HG03521 (cell line): ENCODE data around the gene KXD1.
"Not testable (repeated sequence)": the region's sequence is repeated elsewhere in the genome, so short reads cannot be mapped to it uniquely, and the experiment has no call there.

Source experiments
- ATAC-seq: cut with Tn5 transposase; IDR thresholded peaks from one replicate; pipeline ENCODE4 v1.9.1; 2021; ENCODE audit warnings: mild to moderate bottlenecking, moderate library complexity; ENCODE audit not compliant: unreplicated experiment

Gene KXD1

GRCh38 chr19:18533058-18533457, 24.6 kb upstream of the KXD1 start:
- ATAC-seq = no peak

GRCh38 chr19:18536475-18536874, 21.2 kb upstream of the KXD1 start:
- ATAC-seq = no peak

GRCh38 chr19:18537431-18537830, 20.2 kb upstream of the KXD1 start:
- no peak for ATAC-seq

- ATAC-seq = no peak
Observed at GRCh38 chr19:18538115-18538514, 19.6 kb upstream of the KXD1 start.

- ATAC-seq = no peak
Observed at GRCh38 chr19:18539372-18539771, 18.3 kb upstream of the KXD1 start.

- ATAC-seq = not testable (repeated sequence)
Observed at GRCh38 chr19:18540200-18540599, 17.5 kb upstream of the KXD1 start.

- no peak for ATAC-seq
Observed at GRCh38 chr19:18541258-18541991, 16.2 kb upstream of the KXD1 start.

GRCh38 chr19:18541992-18542940, 15.4 kb upstream of the KXD1 start:
- no peak for ATAC-seq

- peak; percentile 94 for ATAC-seq
Observed at GRCh38 chr19:18542941-18543813, 14.5 kb upstream of the KXD1 start, which contains the start of gene FKBP8. TSS of gene FKBP8 (minus strand) at chr19:18543573. CDS start at chr19:18541970, 1,603 bp downstream.

- ATAC-seq = peak; percentile 42
Observed at GRCh38 chr19:18543814-18544475, 13.7 kb upstream of the KXD1 start.

- ATAC-seq = no peak
Observed at GRCh38 chr19:18551631-18552030, 6.0 kb upstream of the KXD1 start.

- no peak for ATAC-seq
Observed at GRCh38 chr19:18558202-18558555, 509 bp downstream of the KXD1 start.

GRCh38 chr19:18558604-18559003, 934 bp downstream of the KXD1 start:
- no peak for ATAC-seq

- ATAC-seq = no peak
Observed at GRCh38 chr19:18559685-18560084, 2.0 kb downstream of the KXD1 start.

- ATAC-seq = no peak
Observed at GRCh38 chr19:18562086-18562485, 4.4 kb downstream of the KXD1 start.

- no peak for ATAC-seq
Observed at GRCh38 chr19:18566953-18567352, 9.3 kb downstream of the KXD1 start.

- ATAC-seq = no peak
Observed at GRCh38 chr19:18568367-18568766, 10.7 kb downstream of the KXD1 start.

- peak; percentile 93 for ATAC-seq
Observed at GRCh38 chr19:18571564-18572344, 14.1 kb downstream of the KXD1 start, which contains the start of gene UBA52. TSS of gene UBA52 (plus strand) at chr19:18571857. CDS start at chr19:18573301, 1,444 bp downstream.

GRCh38 chr19:18574691-18575291, 17.1 kb downstream of the KXD1 start:
- no peak for ATAC-seq
